GM21526 (cell line): Measurements from ENCODE around the gene PAX7.
"Not testable (repeated sequence)": the region's sequence is repeated elsewhere in the genome, so short reads cannot be mapped to it uniquely, and the experiment has no call there.

Experiments used
- ATAC-seq: cut with Tn5 transposase; IDR thresholded peaks from one replicate; pipeline ENCODE4 v1.9.1; 2021; ENCODE audit warnings: moderate library complexity; ENCODE audit not compliant: unreplicated experiment, low FRiP score

Gene PAX7

DNA sequence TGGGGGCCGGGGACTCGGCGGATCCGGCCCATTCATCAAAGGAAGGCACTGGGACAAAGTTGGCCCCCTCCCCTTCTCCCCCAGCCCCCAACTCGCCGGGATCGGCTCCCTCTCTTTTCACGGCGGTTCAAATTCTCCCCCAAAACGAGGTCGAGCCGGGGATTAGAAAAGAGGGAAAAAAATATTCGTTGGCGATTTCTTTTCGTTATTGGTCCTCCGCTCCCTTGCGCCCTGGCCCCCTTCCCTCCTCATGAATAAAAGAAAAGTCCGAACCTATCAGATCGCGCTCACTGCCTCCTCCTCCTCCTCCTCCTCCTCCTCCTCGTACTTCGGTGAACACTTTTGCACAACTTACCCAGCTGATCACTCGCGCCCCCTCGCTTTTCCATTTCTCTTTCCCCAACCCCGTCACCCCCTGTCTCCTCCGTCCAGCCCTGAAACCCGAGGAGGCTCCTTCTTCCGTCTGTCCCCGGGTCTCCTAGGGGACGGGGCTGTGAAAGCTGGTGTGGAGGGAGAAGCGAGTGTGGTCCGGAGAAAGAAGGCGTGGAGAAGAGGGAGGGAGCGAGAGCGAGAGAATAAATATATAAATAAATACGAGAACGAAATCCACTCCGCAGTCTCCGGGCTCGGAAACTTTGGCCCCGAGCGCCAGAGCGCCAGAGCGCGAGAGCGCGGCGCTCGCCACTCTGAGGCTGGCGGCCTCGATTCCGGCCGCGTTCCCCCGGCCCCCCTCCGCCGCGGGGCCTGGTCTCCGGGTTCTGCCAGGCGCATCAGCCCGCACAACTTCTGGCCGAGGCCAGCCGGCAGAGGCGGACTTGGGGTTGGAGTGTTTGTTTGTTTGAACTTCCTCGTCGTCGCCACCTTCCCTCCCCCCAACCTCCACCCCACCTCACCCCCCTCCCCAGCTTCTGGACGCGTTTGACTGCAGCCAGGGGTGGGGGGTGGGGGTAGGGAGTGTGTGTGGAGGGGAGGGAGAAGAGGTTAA is at the start of gene PAX7:
TSS of gene PAX7 (plus strand) at position 336 of the 985 bp plus-strand sequence. CDS start 758 bp downstream, outside the sequence.
- no peak for ATAC-seq

DNA sequence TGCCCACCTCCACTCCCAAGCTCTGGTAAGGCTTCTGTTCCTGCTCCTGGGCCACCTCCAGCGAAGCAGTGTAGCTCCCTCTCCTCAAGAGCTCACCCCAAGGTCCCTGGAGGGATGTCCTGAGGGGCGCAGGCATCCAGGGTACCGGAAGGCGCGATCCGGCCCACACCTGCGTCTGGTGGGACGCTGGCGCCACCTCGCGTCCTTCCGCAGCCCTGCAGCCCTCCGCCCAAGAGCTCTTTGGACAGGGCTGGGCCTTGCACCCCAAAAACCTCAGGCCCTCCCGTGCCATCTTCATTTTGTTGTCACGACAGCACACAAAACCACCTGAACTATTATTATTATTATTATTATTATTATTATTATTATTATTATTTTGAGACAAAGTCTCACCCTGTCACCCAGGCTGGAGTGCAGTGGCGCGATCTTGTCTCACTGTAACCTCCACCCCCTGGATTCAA is 49.2 kb upstream of the PAX7 start:
- ATAC-seq = no peak

DNA sequence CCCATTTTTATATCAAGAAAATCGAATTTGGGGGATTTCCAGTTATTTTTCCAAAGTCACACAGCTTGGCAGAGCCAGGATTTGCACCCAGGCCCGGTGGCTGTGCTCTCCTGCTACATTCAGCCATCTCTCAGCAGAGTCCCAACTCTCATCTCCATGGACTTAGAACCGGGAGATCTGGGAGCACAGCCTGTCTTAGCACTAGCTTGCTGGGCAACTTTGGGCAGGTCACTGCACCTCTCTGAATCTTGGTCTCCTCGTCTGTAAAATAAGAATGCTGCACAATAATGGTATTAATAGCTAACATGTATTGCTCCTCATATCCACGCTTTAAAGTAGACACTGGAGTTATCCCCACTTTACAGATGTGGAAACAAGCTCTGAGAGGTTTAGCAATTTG is 47.8 kb upstream of the PAX7 start:
- no peak for ATAC-seq

DNA sequence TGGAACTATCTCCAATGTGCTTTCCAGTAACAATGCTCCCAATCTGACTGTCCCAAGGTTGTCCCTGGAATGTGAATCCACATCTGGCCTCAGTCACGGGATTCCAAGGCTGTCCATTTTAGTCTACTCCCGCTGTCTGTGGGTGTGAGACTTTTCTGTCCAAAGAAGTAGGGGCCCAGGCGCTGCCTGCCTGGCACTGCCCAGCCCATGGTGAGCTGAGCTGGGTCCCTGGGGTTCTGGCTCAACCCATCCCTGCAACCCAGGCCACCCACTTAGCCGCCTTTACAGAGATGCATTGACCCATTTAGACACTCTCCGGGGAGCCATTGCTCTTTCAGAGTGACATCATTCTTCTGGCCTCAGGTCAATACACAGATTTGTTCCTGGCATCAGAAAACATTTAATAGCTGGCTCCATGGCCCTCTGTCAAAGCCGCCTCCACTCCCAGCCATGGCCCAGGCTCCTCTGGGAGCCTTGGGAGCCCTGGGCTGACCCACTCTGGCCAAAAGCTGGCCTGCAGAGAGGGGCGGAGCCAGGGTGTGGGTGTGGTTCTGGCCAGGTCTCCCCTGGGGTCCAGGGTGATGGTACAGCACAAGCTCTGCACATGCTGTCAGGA is 47.2 kb upstream of the PAX7 start:
- ATAC-seq = no peak

DNA sequence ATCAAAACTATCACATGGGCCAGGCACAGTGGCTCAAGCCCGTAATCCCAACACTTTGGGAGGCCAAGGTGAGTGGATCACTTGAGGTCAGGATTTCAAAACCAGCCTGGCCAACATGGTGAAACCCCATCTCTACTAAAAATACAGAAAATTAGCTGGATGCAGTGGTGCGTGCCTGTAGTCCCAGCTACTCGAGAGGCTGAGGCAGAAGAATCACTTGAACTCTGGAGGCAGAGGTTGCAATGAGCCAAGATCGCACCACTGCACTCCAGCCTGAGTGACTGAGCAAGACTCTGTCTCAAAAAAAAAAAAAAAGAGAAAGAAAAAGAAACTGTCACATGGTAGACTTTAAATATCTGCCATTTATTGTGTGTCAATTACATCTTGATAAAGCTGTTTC is 44.6 kb upstream of the PAX7 start:
- ATAC-seq = not testable (repeated sequence)

DNA sequence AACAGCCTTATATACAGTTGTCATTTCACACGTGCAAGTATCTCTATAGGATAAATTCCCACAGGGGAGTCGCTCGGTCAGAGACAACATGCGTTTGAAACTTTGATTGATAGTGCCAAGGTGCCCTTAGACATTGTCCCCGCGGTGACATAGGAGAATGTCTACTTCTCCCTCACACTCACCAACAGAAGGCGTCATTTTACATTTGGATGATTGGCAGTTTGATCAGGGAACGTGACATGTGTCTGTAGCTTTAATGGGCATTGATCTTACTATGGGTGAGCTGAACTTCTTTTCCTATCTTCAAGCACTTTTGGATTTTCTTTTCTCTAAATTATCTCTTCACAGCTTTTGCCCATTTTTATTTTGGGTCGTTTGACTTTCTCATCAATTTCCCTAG is 42.6 kb upstream of the PAX7 start:
- ATAC-seq = no peak

DNA sequence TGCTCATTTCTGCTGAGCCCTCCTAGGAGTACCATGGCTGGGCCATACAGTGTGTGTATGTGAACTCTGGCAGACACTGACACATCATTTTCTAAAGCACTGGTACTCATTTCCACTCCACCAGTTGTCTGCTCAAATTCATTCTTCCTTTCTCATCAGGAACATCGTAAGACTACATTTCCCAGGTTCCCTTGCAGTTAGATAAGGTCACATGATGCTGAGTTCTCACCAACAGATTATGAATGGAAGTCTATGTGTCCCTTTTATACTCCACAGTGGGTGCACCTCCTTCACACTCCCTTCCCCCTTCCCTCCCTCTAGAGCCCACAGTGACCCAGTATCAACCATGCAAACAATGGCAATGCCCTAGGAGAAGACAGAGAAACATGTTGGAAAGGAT is 38.3 kb upstream of the PAX7 start:
- no peak for ATAC-seq

DNA sequence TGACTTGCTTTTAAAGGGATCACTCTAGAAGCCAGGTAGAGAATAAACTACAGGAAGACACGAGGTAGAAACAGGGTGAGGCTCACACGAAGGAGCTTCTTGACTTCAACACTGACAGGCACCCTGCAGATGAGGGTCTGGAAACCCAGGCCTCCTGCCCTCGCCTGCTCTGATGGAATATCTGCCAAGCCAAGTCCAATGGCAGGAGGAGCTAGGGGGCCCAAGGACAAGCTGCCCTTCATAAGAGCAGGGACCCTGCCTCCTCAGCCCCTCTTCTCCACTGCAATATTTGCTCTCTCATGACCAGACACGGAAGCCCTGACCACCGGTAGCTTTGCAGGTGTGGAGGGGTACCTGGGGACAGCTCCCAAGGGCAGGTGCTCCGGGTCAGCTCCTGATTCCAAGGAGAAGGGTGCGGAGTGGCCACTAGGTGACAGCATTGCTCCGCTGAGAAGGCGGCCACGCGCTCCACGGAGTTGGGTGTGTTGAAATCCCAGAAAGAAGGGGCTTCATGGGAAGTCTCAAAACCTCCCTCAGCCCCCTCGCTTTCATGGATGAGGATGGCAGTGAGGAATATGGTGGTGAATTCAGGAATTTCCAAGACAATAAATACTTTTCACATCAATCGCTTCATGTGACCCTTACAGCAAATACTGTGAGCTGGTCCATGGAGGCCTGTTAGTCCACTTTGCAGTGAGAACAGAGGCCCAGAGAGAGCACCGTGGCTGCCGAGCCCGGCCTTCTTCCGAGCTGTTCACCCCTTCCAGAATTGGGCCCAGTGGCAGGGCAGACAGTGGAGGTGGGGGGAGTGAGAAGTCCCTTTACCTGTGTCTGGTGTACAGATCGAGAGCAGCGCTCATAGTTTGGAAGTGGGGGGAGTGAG is 33.2 kb upstream of the PAX7 start:
- ATAC-seq = no peak

DNA sequence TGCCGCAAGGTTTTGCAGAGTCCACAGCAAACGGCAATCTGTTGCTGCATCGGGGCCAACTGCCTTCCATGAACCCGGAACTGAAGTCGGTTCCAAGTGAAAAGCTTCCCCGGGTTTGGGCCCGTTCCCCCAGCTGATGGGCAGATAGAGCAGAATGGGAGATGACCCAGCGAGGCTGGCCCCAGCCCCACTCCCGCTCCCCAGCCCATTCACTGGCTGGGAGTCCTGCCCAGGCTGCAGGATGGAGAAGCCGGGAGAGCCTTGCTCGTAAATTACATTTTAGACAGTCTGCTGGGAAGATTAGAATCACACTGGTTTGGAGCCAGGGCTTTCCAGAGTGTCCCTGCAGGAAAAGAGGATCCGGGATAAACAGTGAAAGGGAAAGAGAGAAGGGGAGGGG is 31.6 kb upstream of the PAX7 start:
- ATAC-seq = no peak

DNA sequence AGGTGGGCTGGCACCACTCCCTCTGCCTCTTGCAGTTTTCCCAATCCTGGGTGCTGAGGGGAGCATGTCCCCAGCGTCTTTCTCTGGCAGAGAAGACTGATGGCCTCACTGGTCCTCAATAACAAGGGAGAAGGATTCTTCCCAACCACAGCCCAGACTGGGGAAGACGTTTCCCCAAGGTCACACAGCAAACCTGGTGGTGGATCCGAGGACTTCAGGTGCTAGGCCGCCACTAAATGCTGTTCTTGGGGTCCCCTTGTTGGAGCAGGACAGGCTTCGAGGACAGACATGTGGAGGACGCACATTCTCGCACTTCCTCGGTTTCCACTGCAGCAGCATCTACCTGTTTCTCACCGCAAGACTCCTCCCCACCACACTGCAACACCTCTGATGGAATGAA is 30.9 kb upstream of the PAX7 start:
- no peak for ATAC-seq

DNA sequence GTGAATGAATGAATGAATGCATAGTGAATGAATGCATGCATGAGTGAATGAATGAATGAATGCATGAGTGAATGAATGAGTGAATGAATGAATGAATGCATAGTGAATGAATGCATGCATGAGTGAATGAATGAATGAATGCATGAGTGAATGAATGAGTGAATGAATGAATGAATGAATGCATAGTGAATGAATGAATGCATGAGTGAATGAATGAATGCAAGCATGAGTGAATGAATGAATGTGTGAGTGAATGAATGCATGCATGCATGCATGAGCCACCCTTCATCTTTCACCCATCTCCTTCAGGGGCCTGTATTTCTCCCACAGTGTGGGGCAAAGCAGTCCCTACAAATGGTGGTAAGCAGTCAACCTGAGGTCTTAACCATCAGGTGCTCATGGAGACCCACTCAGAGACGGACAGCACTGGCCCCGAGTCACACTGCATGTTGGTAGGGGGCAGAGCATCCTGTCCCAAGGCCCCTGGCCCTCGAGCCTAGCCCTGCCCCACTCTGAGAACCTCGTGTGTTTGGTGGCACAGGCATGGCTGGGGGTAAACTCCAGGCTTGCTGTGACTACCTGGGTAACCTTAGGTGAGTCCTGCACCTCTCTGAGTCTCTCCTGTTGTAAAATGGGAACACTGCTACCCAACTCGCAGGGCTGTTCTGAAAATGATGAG is 28.0 kb upstream of the PAX7 start:
- ATAC-seq = no peak

DNA sequence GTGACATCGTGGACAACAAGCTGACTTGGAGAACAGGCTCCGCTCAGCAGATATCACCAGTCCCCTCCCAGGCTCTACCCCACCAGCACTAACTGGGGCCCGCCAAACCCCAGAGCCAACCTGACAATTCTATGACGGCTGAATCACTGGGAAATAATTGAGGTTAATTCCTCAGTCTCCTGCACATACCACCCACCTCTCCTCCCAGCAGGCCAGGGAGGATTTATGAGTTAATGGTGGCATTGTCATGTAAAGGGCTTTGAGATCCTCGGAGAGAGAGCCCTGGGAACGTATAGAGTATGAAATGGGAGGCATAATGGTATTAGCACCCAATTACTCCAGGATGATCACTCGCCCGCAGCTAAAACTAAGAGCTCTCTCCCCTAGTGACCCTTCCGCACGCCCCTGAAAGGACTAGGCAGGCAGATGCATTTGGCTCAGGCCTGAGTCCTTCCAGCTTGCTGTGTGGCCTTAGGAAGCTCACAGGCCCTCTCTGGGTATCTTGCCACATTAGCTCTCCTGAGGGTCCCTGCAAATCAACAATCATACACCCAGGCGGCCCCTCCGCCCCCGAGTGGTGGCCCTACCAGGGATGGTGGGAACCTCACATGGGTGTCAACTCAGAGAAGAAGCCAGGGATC is 27.3 kb upstream of the PAX7 start:
- no peak for ATAC-seq

DNA sequence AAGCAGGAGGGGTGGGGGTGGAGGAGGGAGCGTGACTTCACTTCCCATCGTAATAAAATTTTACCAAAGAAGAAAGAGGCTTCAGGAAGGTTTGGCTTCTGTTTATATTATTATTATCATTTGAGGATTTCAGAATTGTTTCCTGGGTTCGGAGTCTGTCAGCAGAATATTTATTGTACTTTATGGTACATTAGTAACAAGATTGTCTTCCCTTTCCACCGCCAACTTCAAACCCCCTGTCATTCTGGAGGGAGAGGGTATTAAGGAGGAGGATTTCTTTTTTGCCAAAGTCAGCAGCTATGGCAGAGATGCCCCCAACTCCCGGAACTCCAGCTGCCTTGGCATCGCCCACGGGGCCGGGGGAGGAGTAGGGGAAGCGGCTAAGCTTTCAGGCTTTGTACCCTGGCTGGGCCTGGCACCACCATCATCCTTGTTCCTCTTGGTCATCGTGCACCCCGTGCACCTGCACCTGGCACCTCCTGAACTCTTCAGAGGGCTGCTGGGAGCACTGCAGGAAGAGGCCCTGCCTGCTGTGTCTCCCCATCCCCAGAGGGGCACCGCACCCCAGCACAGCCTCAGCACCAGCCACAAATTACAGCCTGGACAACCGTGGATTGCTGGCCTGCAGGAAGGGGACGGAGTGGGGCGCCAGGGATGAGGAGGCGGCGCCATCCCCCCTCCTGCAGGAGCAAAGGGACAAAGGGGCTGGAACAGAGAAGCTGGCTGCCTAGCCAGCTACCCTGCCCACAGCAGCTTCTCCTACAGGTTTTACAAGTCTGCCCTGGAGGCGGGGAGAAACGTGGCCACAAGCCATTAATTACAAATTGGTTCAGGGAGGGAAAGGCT is 24.0 kb upstream of the PAX7 start:
- ATAC-seq = no peak

DNA sequence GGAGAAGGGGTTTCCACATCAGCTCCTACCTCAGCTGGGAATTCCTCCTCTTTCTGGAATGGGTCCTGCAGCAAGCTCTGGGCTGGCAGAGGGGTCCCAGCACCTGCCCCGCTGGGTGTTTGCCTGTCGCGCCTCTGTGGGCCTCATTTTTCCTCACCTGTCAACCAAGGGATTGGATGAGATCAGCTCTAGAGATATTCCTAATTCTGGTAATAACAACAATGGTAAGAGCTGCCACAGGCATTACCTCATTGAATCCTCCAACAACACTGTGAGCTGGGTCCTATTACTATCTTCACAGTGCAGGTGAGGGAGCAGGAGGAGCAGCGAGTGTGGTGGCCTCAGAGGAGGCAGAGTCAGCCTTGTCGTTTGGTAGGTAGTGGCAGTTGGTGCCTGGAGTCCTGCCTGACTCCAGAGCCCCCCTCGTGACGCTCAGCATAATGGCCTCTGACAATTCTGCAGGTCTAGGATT is 23.3 kb upstream of the PAX7 start:
- no peak for ATAC-seq

DNA sequence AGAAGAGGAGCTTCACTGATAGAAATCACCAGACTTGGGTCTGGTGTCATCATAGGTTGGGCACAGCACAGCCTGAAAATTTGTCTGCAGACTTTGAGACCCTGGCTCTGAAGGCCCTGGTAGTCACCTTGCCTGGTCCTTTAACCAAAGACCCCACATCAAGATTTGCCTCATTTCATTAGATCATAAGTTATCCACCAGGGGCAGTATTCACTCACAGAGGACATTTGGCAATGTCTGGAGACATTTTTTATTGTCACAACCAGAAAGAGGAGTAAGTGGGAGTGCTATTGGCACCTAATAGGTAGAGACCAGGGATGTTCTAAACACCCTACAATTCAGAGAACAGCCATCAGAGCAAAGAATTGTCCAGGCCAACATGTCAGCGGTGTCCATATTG is 22.1 kb upstream of the PAX7 start:
- ATAC-seq = no peak

DNA sequence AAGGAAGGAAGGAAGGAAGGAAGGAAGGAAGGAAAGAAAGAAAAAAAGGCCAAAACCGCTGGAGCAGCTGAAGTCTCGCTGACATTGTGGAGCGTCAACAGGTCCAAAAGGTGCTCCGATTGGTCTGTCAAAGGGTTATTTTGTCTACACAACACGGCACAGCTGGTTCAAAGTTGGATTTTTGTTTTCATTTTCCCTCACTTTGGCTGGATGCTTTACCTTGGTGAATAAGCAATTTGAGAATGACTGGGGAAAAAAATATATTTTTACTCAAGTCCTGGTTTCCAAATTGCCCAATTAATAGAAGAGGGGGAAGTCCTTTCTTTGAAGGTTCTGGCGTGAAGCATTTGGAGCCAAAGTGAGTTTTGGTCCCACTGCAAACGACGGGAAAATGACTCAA is 19.3 kb upstream of the PAX7 start:
- ATAC-seq = no peak

DNA sequence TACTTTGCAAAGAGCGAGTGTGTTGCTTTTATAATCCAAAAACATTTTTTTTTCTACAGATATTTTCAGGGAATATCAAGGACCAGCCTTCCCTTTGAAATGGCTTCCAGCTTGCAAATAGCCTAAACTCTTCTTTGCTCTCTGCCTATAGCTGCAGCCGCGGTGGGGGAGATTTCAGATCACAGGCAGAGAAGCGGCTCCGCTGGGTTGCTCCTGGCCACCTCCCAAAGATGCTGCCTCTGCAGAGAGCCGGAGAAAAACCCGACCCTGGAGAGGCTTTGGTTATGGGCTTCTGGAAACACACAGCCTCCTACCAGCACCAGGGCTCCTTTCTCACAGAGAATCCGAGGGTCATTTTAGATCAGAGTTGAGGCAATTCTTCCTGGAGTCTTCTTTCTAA is 18.6 kb upstream of the PAX7 start:
- no peak for ATAC-seq

DNA sequence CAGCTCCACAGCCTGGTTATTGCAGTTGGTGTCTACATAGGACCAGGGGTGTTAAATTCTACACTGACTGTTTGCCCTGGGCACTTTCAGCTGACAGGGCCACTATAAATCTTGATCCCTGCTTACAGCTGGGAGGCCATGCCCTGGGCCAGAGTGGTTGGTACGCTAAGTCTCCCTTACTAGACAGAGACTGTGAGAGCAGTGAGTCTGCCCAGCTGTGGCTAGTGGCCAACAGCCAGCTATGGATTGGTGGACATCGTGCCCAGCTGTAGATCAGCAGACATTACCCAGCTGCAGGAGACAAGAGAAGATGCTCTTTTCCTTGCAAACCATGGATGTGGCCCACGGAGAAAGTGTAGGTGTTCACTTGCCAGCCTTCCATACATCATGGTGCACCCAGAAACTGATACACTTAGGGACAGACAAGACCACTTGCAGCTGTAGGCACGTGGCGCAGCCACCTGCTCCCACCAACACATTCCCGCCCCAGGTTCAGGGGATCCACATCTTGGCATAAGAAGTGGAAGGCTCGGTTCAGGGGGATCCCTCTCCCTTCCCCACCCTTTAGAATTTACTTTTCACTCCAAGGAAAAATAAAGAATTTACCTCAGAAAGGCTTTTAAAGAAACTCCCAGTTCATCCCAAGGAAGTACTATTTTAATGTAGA is 16.4 kb upstream of the PAX7 start:
- no peak for ATAC-seq
